Activated CD8-positive, alpha-beta memory T cell treated with anti-CD3 and anti-CD28 coated beads for 4 hours (primary cell): Measurements from ENCODE around the gene PIANP.

Experiments used
- DNase-seq, 2 donors: peaks; one replicate each; pipeline ENCODE4 v3.0.0-alpha.2; 2020; ENCODE audit warnings: low read depth in 2 of 2

The PIANP gene

GRCh38 chr12:6703631-6704030, 3.0 kb upstream of the PIANP start:
- no peak for DNase-seq

GRCh38 chr12:6701078-6701768, 608 bp upstream of the PIANP start:
- no peak for DNase-seq

- DNase-seq, result no peak
These were observed 498 bp downstream of the PIANP start for GRCh38 chr12:6699989-6700645.

GRCh38 chr12:6699259-6699988, 1.2 kb downstream of the PIANP start:
- DNase-seq, result no peak

GRCh38 chr12:6698352-6699046, 2.1 kb downstream of the PIANP start:
- no peak for DNase-seq

- no peak for DNase-seq
These were observed 2.8 kb downstream of the PIANP start for GRCh38 chr12:6697584-6698351.

- DNase-seq, result no peak
These were observed 3.7 kb downstream of the PIANP start for GRCh38 chr12:6696690-6697583.

- no peak for DNase-seq
These were observed 5.1 kb downstream of the PIANP start for GRCh38 chr12:6695313-6696045.

- DNase-seq, result no peak
These were observed 5.9 kb downstream of the PIANP start for GRCh38 chr12:6694701-6695100.

GRCh38 chr12:6693832-6694355, 6.7 kb downstream of the PIANP start:
- no peak for DNase-seq

- no peak for DNase-seq
These were observed 7.7 kb downstream of the PIANP start for GRCh38 chr12:6692888-6693287.

GRCh38 chr12:6691473-6691872, 9.1 kb downstream of the PIANP start:
- no peak for DNase-seq

- peak; percentile 92 to 94 for DNase-seq
These were observed 11.4 kb downstream of the PIANP start, which contains the start of gene ZNF384 for GRCh38 chr12:6688999-6689882. TSS of gene ZNF384 (minus strand) at chr12:6689375. CDS start at chr12:6679520, 9,855 bp downstream.

- peak; percentile 5 to 60 for DNase-seq
These were observed 12.0 kb downstream of the PIANP start for GRCh38 chr12:6688543-6688998.

- DNase-seq, result no peak
These were observed 14.8 kb downstream of the PIANP start for GRCh38 chr12:6685814-6686213.

- peak in 1 of 2 donors; percentile 15 for DNase-seq
These were observed 16.0 kb downstream of the PIANP start for GRCh38 chr12:6684609-6685008.

GRCh38 chr12:6676962-6677361, 23.7 kb downstream of the PIANP start:
- DNase-seq, result no peak

- DNase-seq, result no peak
These were observed 28.5 kb downstream of the PIANP start for GRCh38 chr12:6672143-6672542.
